Sigmoid colon (tissue), 7 donors: ENCODE data around the gene PPP1R12A. TPM values are rescaled to one million over a fixed set of nuclear protein-coding genes. Genes with fewer than 3 reads are reported as not detected.

Source experiments
- DNase-seq: peaks from one replicate; pipeline ENCODE4 v3.0.0-alpha.2; 2019
- H3K27ac ChIP-seq, 4 donors: fragments of 200-600 bp; sonication (generic); one replicate each; pipeline ENCODE4 v1.5.1; 2016 to 2019; ENCODE audit warnings: mild to moderate bottlenecking in 1 of 4
- H3K27me3 ChIP-seq, 3 donors: fragments of 200-600 bp; sonication (generic); one replicate each; pipeline ENCODE4 v1.5.1; 2019; ENCODE audit warnings: mild to moderate bottlenecking in 1 of 3
- H3K36me3 ChIP-seq, 4 donors: fragments of 200-600 bp; sonication (generic); one replicate each; pipeline ENCODE4 v1.5.1; 2016 to 2019
- H3K4me1 ChIP-seq, 4 donors: fragments of 200-600 bp; sonication (generic); one replicate each; pipeline ENCODE4 v1.5.1; 2017 to 2019
- H3K4me3 ChIP-seq, 4 donors: fragments of 200-600 bp; sonication (generic); one replicate each; pipeline ENCODE4 v1.5.1; 2017 to 2019; ENCODE audit warnings: mild to moderate bottlenecking in 2 of 4, moderate library complexity in 1 of 4
- H3K9me3 ChIP-seq, 4 donors: fragments of 200-600 bp in 3 of 4; sonication (generic) in 3 of 4; one replicate each; pipeline versions ENCODE4 v1.5.1 to v1.6.1; 2013 to 2019
- CTCF ChIP-seq, 4 experiments: fragments of 450-650 bp in 3 of 4; fragments of 200-600 bp in 1 of 4; IDR thresholded peaks; one replicate each; pipeline ENCODE4 v1.5.1; 2016 to 2019; ENCODE audit warnings: antibody characterized with exemption in 4 of 4, mild to moderate bottlenecking in 3 of 4, moderate library complexity in 2 of 4
- EP300 ChIP-seq, 4 donors: sonication (generic); formaldehyde crosslinking; IDR thresholded peaks; one replicate each; pipeline ENCODE4 v1.6.1; 2017; ENCODE audit warnings: antibody characterized with exemption in 4 of 4
- POLR2A ChIP-seq, 2 donors: fragments of 450-650 bp; IDR thresholded peaks; one replicate each; pipeline ENCODE4 v1.6.1; 2016; ENCODE audit warnings: antibody characterized with exemption in 2 of 2, mild to moderate bottlenecking in 2 of 2, moderate library complexity in 2 of 2
- POLR2AphosphoS5 ChIP-seq, 4 donors: sonication (generic); formaldehyde crosslinking; IDR thresholded peaks; one replicate each; pipeline ENCODE4 v1.6.1; 2017; ENCODE audit warnings: antibody characterized with exemption in 4 of 4
- WGBS, 2 donors: extraction: QIAGEN DNeasy Blood & Tissue Kit; methylation state at CpG; one replicate each; pipeline ENCODE4 v1.1.7; 2013; 5-methylcytosine and 5-hydroxymethylcytosine counted together
- intact Hi-C: fragments of 100-400 bp; cut with DNase I; formaldehyde crosslinking; loops from one replicate; pipeline ENCODE4 v1.15.1; 2023
- polyA plus RNA-seq, 3 donors: library from polyadenylated mRNA; stranded (reverse); fragments of 200-250 nt; gene quantifications; one replicate each; pipeline ENCODE4 v1.2.3, GENCODE V29; 2013
- total RNA-seq, 4 donors: library from RNA; depleted of rRNA; stranded (reverse); fragments of >200 nt; gene quantifications; one replicate each; pipeline ENCODE4 v1.1.0, GENCODE V29; 2016
- donor health status: healthy with polysubstance abuse.
- donor health status: Bipolar disorder and iron deficiency.
- donor health status: healthy.

PPP1R12A gene
- total RNA-seq (100 to 1,000 TPM; 326 to 528 (median 393) TPM), polyA plus RNA-seq (10 to 100 TPM; 11.4 to 24.4 (median 12.0) TPM)

GRCh38 chr12:79935021-79935623 lies at the start of gene PPP1R12A:
Gene PPP1R12A, minus strand, starts transcription at chr12:79935097. Its CDS starts 166 bp downstream, at chr12:79934931.
- H3K36me3 ChIP-seq, result no peaks in the 10 kb centered on the region
- intact Hi-C loops, result loop anchor here (1.0 to 10.0 kb wide), 3 partner anchors 108 to 251 kb away; no protein-coding TSS in a partner anchor
- WGBS, 2 donors, result 0 to 1% methylated on average over 44 of the region's 44 CpGs
- H3K4me1 ChIP-seq, result peaks cover 0 to 44% (median 26%) of the 10 kb centered on the region in 4 donors
- peak; percentile 98 for DNase-seq
- peak within 1 kb of the TSS; percentile 98 to 99 (median 99) for H3K27ac ChIP-seq
- TF ChIP-seq CTCF (IDR thresholded peaks at IDR 0.05), result peak in 2 of 4 experiments; percentile 22 to 31
- peak; percentile 99 for TF ChIP-seq POLR2AphosphoS5 (IDR thresholded peaks at IDR 0.05)
- TF ChIP-seq EP300 (IDR thresholded peaks at IDR 0.05), result no peak
- TF ChIP-seq POLR2A (IDR thresholded peaks at IDR 0.05), result peak; percentile 99
- no peaks in the 10 kb centered on the region for H3K9me3 ChIP-seq
- H3K4me3 ChIP-seq, result peak within 1 kb of the TSS; percentile 81 to 96 (median 92)
- no peaks in the 10 kb centered on the region for H3K27me3 ChIP-seq

- Histone ChIP-seq H3K4me1 (peaks cover 0 to 18% (median 8%) of the 10 kb centered on the region in 4 donors), H3K27ac (peak overlapping the region in 3 of 4 donors; percentile 20 to 33 (median 28)), H3K9me3 (no peaks in the 10 kb centered on the region), H3K4me3 (no peak overlapping the region), H3K27me3 (no peaks in the 10 kb centered on the region), H3K36me3 (no peaks in the 10 kb centered on the region)
- intact Hi-C loops, result loop anchor here (5.0 kb wide), 1 partner anchor 203 kb away; no protein-coding TSS in a partner anchor
- TF ChIP-seq CTCF (IDR thresholded peaks at IDR 0.05), result no peak
- TF ChIP-seq POLR2A (IDR thresholded peaks at IDR 0.05), result no peak
- TF ChIP-seq EP300 (IDR thresholded peaks at IDR 0.05), result no peak
- no peak for TF ChIP-seq POLR2AphosphoS5 (IDR thresholded peaks at IDR 0.05)
- no peak for DNase-seq
- WGBS, 2 donors, result 76 to 82% methylated on average over 6 of the region's 6 CpGs
Observed at GRCh38 chr12:79983986-79984620, 49.2 kb upstream of the PPP1R12A start.

DNA sequence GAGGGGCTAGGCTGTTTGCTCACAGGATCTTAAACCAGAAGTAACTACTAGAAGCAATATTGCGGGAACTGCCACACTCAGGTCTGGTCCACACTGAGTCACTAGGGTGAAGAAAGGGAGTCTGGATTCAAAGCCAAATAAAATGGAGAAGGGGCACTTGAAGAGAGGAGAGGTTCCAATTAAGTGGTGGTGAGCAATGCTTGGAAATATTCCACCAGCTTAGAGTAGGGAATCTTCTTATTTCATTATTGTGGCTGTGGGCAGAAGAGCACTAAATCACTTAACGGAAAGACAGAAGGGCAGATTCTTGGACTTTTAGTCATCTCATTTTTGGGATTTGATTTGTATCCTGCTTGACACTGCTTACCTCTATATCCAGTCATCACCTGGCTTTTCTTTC lies 48.6 kb upstream of the PPP1R12A start:
- Histone ChIP-seq H3K4me1 (peaks cover 0 to 18% (median 8%) of the 10 kb centered on the region in 4 donors), H3K27ac (peak overlapping the region in 2 of 4 donors; percentile 20 to 33), H3K9me3 (no peaks in the 10 kb centered on the region), H3K4me3 (no peak overlapping the region), H3K27me3 (no peaks in the 10 kb centered on the region), H3K36me3 (no peaks in the 10 kb centered on the region)
- no peak for DNase-seq
- TF ChIP-seq EP300 (IDR thresholded peaks at IDR 0.05), result no peak
- intact Hi-C loops, result loop anchor here (5.0 kb wide), 1 partner anchor 204 kb away; no protein-coding TSS in a partner anchor
- 88 to 94% methylated on average over 2 of the region's 2 CpGs for WGBS, 2 donors

DNA sequence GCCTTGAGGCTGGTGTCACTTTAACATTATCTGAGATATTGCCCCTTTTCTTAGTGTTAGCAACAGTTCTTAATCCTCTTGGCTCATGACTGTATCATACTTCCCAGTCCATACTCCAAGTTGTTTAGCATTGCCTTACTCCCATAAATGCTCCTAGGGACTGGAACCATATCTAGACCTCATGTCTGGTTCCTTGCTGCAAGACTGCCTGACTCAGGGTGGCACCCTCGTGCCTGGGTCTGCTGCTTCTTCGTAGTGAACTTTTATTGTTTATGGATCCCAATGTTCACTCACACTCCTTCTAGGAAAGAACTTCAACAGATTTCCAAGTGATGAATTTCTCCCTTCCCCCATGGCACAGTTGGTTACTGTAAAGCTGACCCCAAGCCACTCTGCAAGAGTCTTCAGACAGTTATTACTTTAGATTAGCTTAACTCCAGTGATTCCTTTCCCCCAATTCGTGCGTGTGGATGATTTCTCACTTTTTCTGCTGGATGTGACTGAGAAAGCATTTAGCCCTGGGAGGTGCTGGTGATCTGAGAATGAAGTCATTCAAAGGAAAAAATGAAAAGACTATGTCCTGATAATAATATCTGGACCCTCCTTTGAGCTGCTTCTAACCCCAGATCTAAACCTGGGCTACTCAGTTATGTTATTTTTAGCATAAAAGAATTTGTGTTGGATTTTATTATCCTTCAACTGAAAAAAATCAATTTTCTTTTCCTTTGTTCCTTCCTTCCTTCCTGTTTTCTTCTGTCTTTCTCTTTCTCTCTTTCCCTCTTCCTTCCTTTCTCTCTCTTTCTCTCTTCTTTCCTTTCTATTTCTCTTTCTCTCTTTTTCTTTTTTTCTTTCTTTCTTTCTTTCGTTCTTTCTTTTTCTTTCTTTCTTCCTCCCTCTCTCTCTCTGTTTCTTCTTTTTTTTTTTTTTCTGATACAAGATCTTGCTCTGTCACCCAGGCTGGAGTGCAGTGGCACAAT lies 47.5 kb upstream of the PPP1R12A start:
- H3K9me3 ChIP-seq, result no peaks in the 10 kb centered on the region
- H3K4me1 ChIP-seq, result peaks cover 0 to 23% (median 9%) of the 10 kb centered on the region in 4 donors
- TF ChIP-seq POLR2AphosphoS5 (IDR thresholded peaks at IDR 0.05) (no peak), POLR2A (IDR thresholded peaks at IDR 0.05) (no peak), CTCF (IDR thresholded peaks at IDR 0.05) (no peak), EP300 (IDR thresholded peaks at IDR 0.05) (no peak)
- H3K36me3 ChIP-seq, result no peaks in the 10 kb centered on the region
- H3K27me3 ChIP-seq, result no peaks in the 10 kb centered on the region
- intact Hi-C loops, result loop anchor here (5.0 kb wide), 1 partner anchor 205 kb away; no protein-coding TSS in a partner anchor
- H3K27ac ChIP-seq, result no peak overlapping the region
- 57 to 63% methylated on average over 5 of the region's 5 CpGs for WGBS, 2 donors
- DNase-seq, result no peak
- no peak overlapping the region for H3K4me3 ChIP-seq
